HepG2 (cell line): ENCODE results near the gene GTPBP6. TPM values are rescaled to one million over a fixed set of nuclear protein-coding genes. Genes with fewer than 3 reads are reported as not detected.

Experiments used
- ETS1 ChIP-seq: sonication (generic); formaldehyde crosslinking; IDR thresholded peaks from 2 replicates; pipeline ENCODE4 v1.4.0; 2020; ENCODE audit warnings: missing genetic modification reagents
- GABPA ChIP-seq, 2 experiments: IDR thresholded peaks; 2 replicates each; pipeline ENCODE4 v1.6.1; 2011 to 2016; ENCODE audit warnings: low read depth in 2 of 2, low read length in 1 of 2, missing biosample characterization in 1 of 2, missing genetic modification characterization in 1 of 2
- HDAC1 ChIP-seq: sonication (generic); formaldehyde crosslinking; IDR thresholded peaks from 2 replicates; pipeline ENCODE4 v1.5.1; 2020; ENCODE audit warnings: mild to moderate bottlenecking, missing genetic modification reagents
- MTA1 ChIP-seq: sonication (generic); formaldehyde crosslinking; IDR thresholded peaks from 2 replicates; pipeline ENCODE4 v1.4.0; 2020; ENCODE audit warnings: missing genetic modification reagents, mild to moderate bottlenecking, borderline replicate concordance
- PITX1 ChIP-seq: sonication (generic); formaldehyde crosslinking; IDR thresholded peaks from 2 replicates; pipeline ENCODE4 v1.5.1; 2020; ENCODE audit warnings: mild to moderate bottlenecking, missing genetic modification reagents
- SP5 ChIP-seq: IDR thresholded peaks from 2 replicates; pipeline ENCODE4 v1.6.1; 2016; ENCODE audit warnings: low read depth, borderline replicate concordance
- TCF7L2 ChIP-seq: IDR thresholded peaks from 2 replicates; pipeline ENCODE4 v1.6.1; 2011; ENCODE audit warnings: mild to moderate bottlenecking, low read depth, low read length, moderate library complexity
- TEAD3 ChIP-seq: optimal IDR thresholded peaks from 2 replicates; pipeline ENCODE3; 2016; ENCODE audit warnings: borderline replicate concordance
- TFDP1 ChIP-seq: IDR thresholded peaks from 2 replicates; pipeline ENCODE4 v1.6.1; 2016; ENCODE audit warnings: missing compliant biosample characterization, missing genetic modification reagents, borderline replicate concordance
- YEATS4 ChIP-seq: sonication (generic); formaldehyde crosslinking; IDR thresholded peaks from 2 replicates; pipeline ENCODE4 v1.4.0; 2020; ENCODE audit warnings: missing genetic modification reagents, borderline replicate concordance
- ZKSCAN8 ChIP-seq: IDR thresholded peaks from 2 replicates; pipeline ENCODE4 v1.6.1; 2016; ENCODE audit warnings: borderline replicate concordance, missing genetic modification reagents, missing compliant biosample characterization
- ZNF280D ChIP-seq: sonication (generic); formaldehyde crosslinking; IDR thresholded peaks from 2 replicates; pipeline ENCODE4 v1.5.1; 2020; ENCODE audit warnings: mild to moderate bottlenecking, missing genetic modification reagents
- ZNF296 ChIP-seq: sonication (generic); formaldehyde crosslinking; conservative IDR thresholded peaks from 2 replicates; pipeline ENCODE4 v1.5.0; 2020; ENCODE audit warnings: mild to moderate bottlenecking, missing genetic modification reagents
- ZNF431 ChIP-seq: sonication (generic); formaldehyde crosslinking; IDR thresholded peaks from 2 replicates; pipeline ENCODE4 v1.9.0; 2022; ENCODE audit warnings: missing genetic modification reagents, low read depth, mild to moderate bottlenecking, borderline replicate concordance
- ZSCAN21 ChIP-seq: sonication (generic); formaldehyde crosslinking; IDR thresholded peaks from 2 replicates; pipeline ENCODE4 v1.8.0; 2022; ENCODE audit warnings: mild to moderate bottlenecking, missing genetic modification reagents, moderate library complexity, borderline replicate concordance
- polyA plus RNA-seq, 8 experiments: library from polyadenylated mRNA; depleted of rRNA in 3 of 8; stranded (reverse) in 7 of 8; unstranded in 1 of 8; fragments of >200 nt; fragmentation: Illumina TruSeq in 4 of 8; extraction: Trizol in 4 of 8; gene quantifications; 2 replicates each; pipeline versions ENCODE4 v1.2.1 to v1.2.3, GENCODE V29; 2011 to 2016; ENCODE audit warnings: low read depth in 4 of 8, missing spikeins in 1 of 8, mixed read lengths in 1 of 8; ENCODE audit not compliant: insufficient read depth in 1 of 8
- total RNA-seq, 5 experiments: library from RNA; depleted of rRNA; stranded (reverse); fragments of >200 nt; fragmentation: Illumina TruSeq; extraction: Trizol; gene quantifications; 2 replicates each; pipeline ENCODE4 v1.2.3, GENCODE V29; 2016; ENCODE audit warnings: low read depth in 1 of 5
- TF ChIP-seq, protein P1 (sequence below): sonication (generic); formaldehyde crosslinking; IDR thresholded peaks from 2 replicates; pipeline ENCODE4 v1.4.0; 2020; ENCODE audit warnings: mild to moderate bottlenecking, missing genetic modification reagents, borderline replicate concordance
- TF ChIP-seq, protein P2 (sequence below): sonication (generic); formaldehyde crosslinking; IDR thresholded peaks from 2 replicates; pipeline ENCODE4 v1.4.0; 2020; ENCODE audit warnings: mild to moderate bottlenecking, missing genetic modification reagents

GTPBP6 gene
- total and polyA plus RNA-seq, 2 of the 13 experiments (the other 11 are each of a cell fraction or from before 2014, with no cell fraction given) = 20.2 to 39.6 TPM

- TF ChIP-seq TFDP1 (CRISPR knock-in tag) = peak; percentile 43; the same call in 1 of the 2 replicates
- TF ChIP-seq ETS1 = no peak
- TF ChIP-seq GABPA (IDR thresholded peaks at IDR 0.05; ENCODE audit: low read depth, low read length) = no peak
- no peak for TF ChIP-seq GABPA (CRISPR knock-in tag; IDR thresholded peaks at IDR 0.05; ENCODE audit: low read depth)
- no peak for TF ChIP-seq TCF7L2
- TF ChIP-seq ZNF296 (CRISPR knock-in tag) = peak; percentile 94
- TF ChIP-seq ZNF431 (CRISPR knock-in tag) = peak; percentile 29; the same call in 1 of the 2 replicates
- peak; percentile 92 for TF ChIP-seq HDAC1
- TF ChIP-seq PITX1 = 0 out of 2 replicates have a peak, but pooled peaks have one; percentile 31
- TF ChIP-seq, protein P1, sequence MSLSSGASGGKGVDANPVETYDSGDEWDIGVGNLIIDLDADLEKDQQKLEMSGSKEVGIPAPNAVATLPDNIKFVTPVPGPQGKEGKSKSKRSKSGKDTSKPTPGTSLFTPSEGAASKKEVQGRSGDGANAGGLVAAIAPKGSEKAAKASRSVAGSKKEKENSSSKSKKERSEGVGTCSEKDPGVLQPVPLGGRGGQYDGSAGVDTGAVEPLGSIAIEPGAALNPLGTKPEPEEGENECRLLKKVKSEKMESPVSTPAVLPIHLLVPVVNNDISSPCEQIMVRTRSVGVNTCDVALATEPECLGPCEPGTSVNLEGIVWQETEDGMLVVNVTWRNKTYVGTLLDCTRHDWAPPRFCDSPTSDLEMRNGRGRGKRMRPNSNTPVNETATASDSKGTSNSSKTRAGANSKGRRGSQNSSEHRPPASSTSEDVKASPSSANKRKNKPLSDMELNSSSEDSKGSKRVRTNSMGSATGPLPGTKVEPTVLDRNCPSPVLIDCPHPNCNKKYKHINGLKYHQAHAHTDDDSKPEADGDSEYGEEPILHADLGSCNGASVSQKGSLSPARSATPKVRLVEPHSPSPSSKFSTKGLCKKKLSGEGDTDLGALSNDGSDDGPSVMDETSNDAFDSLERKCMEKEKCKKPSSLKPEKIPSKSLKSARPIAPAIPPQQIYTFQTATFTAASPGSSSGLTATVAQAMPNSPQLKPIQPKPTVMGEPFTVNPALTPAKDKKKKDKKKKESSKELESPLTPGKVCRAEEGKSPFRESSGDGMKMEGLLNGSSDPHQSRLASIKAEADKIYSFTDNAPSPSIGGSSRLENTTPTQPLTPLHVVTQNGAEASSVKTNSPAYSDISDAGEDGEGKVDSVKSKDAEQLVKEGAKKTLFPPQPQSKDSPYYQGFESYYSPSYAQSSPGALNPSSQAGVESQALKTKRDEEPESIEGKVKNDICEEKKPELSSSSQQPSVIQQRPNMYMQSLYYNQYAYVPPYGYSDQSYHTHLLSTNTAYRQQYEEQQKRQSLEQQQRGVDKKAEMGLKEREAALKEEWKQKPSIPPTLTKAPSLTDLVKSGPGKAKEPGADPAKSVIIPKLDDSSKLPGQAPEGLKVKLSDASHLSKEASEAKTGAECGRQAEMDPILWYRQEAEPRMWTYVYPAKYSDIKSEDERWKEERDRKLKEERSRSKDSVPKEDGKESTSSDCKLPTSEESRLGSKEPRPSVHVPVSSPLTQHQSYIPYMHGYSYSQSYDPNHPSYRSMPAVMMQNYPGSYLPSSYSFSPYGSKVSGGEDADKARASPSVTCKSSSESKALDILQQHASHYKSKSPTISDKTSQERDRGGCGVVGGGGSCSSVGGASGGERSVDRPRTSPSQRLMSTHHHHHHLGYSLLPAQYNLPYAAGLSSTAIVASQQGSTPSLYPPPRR (CRISPR knock-in tag) = peak; percentile 65; the same call in 1 of the 2 replicates
- peak; percentile 67; the same call in 1 of the 2 replicates for TF ChIP-seq YEATS4 (CRISPR knock-in tag)
- 0 out of 2 replicates have a peak, but pooled peaks have one; percentile 35 for TF ChIP-seq ZKSCAN8 (CRISPR knock-in tag)
- TF ChIP-seq ZSCAN21 = peak; percentile 50
- TF ChIP-seq MTA1 (CRISPR knock-in tag) = peak; percentile 90; the same call in 1 of the 2 replicates
- TF ChIP-seq, protein P2, sequence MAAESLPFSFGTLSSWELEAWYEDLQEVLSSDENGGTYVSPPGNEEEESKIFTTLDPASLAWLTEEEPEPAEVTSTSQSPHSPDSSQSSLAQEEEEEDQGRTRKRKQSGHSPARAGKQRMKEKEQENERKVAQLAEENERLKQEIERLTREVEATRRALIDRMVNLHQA (CRISPR knock-in tag) = no peak
- TF ChIP-seq ZNF280D (CRISPR knock-in tag) = peak; percentile 76; the same call in 1 of the 2 replicates
- peak; percentile 34 for TF ChIP-seq TEAD3 (CRISPR knock-in tag)
- peak; percentile 66 for TF ChIP-seq SP5 (CRISPR knock-in tag)
Observed at GRCh38 chrX:270848-271367, 47.7 kb downstream of the GTPBP6 start (continued).
